Measurements from ENCODE around the gene CX3CL1.

CX3CL1 gene

DNA sequence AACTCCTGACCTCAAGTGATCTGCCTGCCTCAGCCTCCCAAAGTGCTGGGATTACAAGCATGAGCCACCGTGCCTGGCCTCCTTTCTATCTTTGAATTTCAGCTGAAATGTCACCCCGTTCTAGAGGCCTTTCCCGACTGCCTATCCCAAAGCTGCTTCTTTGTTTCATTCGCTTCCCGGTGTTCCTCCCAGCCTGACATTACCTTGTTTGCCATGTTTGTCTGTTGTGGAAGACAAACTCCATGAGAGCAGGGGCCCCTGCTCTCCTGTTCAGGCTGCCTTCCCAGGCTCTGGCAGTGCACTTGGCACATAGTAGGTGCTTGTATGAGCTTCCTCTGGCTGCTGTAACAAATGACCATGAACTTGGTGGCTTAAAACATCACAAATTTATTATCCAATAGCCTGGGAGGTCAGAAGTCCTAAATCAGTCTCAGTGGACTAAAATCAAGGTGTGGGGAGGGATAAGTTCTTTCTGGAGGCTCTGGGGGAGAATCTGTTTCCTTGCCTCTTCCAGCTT is 16.3 kb upstream of the CX3CL1 start:
- TF ChIP-seq, protein P1, sequence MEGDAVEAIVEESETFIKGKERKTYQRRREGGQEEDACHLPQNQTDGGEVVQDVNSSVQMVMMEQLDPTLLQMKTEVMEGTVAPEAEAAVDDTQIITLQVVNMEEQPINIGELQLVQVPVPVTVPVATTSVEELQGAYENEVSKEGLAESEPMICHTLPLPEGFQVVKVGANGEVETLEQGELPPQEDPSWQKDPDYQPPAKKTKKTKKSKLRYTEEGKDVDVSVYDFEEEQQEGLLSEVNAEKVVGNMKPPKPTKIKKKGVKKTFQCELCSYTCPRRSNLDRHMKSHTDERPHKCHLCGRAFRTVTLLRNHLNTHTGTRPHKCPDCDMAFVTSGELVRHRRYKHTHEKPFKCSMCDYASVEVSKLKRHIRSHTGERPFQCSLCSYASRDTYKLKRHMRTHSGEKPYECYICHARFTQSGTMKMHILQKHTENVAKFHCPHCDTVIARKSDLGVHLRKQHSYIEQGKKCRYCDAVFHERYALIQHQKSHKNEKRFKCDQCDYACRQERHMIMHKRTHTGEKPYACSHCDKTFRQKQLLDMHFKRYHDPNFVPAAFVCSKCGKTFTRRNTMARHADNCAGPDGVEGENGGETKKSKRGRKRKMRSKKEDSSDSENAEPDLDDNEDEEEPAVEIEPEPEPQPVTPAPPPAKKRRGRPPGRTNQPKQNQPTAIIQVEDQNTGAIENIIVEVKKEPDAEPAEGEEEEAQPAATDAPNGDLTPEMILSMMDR (conservative IDR thresholded peaks at IDR 0.05; ENCODE audit: control insufficient read depth, insufficient read depth, low read depth, low read length): no peak
- no peak overlapping the region for H3K4me3 ChIP-seq (ENCODE audit: control insufficient read depth, low read depth, low read length)
- no peak for DNase-seq (ENCODE audit: low read depth)

DNA sequence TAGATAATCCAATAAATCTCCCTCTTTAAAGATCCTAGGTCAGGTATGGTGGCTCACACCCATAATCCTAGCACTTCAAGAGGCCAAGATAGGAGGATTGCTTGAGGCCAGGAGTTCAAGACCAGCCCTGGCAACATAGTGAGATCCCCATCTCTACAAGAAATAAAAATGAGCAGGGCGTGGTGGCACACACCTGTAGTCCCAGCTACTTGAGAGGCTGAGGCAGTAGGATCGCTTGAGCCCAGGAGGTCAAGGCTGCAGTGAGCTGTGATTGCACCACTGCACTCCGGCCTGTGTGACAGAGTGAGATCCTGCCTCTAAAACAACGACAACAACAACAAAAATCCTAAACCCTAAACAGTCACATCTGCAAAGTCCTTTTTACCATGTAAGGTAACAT is 15.7 kb upstream of the CX3CL1 start:
- no peak for DNase-seq (ENCODE audit: low read depth)

DNA sequence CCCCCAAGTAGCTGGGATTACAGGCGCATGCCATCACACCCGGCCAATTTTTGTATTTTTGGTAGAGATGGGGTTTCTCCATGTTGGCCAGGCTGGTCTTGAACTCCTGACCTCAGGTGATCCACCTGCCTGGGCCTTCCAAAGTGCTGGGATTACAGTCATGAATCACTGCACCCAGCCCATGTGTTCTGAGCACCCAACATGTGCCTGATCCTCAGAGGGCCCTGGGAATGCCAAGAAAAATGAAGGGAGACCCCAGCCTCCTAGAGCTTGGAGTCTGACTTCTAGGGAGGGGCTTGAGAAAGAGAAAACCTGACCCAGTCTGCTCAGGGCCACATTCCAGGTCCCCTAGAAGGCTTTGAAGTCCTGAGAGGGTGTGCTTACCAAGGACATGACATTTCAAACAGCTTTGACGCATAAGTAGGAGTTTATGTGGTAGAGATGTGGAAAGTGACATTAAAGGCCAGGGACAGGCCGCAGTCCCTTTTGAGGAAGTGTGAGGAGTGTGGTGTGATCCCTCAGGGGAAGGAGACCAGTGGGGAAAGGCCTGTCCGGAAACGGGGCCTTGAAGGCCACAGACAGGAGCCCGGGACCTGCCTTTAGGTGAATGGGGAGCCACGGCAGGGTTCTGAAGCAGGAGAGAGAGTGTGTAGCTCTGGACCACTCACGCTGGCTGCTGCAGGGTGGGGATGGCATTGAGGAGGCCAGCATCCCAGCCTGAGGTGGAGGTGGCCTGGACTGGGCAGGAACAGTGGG is 14.8 kb upstream of the CX3CL1 start:
- no peak for DNase-seq (ENCODE audit: low read depth)
- H3K4me3 ChIP-seq (ENCODE audit: control insufficient read depth, low read depth, low read length): no peak overlapping the region
- TF ChIP-seq, protein P1 (conservative IDR thresholded peaks at IDR 0.05; ENCODE audit: control insufficient read depth, insufficient read depth, low read depth, low read length): no peak

More for the DNA sequence above, 15.7 kb upstream of the CX3CL1 start:
- no peak overlapping the region for H3K4me3 ChIP-seq (ENCODE audit: control insufficient read depth, low read depth, low read length)
- TF ChIP-seq, protein P1 (conservative IDR thresholded peaks at IDR 0.05; ENCODE audit: control insufficient read depth, insufficient read depth, low read depth, low read length): no peak

DNA sequence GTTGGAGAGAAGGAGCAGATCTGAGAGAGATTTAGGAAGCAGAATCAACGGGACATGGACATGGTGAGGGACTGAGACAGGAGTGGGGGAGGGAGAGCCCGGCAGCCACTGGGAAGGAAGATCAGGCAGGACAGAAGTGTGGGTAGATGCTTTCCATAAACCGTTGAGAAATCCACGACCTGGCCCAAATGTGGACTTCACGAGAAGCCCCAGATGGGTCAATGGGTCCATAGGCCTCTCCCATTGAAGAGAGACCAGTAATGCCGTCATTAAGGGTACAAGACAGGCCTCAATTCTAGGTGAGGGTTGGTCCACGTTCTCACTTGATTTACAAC is 14.2 kb upstream of the CX3CL1 start:
- TF ChIP-seq, protein P1 (conservative IDR thresholded peaks at IDR 0.05; ENCODE audit: control insufficient read depth, insufficient read depth, low read depth, low read length): no peak
- H3K4me3 ChIP-seq (ENCODE audit: control insufficient read depth, low read depth, low read length): no peak overlapping the region
- DNase-seq (ENCODE audit: low read depth): no peak

DNA sequence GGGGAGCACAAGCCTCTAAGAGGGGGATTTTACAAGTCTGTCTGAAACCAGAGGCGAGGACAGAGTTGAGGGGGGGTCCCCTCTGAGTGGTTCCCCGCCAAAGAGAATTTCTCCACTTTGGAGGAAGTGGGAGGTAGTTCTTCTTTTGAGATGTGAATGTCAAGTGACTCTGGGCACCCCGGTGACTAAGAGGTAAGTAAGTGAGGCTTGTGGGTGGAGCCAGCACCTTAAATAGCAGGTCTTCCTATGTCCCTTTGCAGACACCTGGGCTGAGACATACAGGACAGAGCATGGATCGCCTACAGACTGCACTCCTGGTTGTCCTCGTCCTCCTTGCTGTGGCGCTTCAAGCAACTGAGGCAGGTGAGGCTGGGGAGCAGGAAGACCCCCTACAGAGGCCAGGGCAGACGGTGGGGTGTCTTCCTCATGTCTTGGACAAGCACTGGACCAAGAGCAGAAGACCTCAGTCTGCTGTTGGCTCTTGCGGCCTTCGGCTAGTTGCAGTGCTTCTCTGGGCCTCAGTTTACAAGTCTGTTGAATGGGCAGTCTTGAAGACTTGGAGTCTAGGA is 13.7 kb upstream of the CX3CL1 start, which contains the start of gene CCL22:
Gene CCL22 (plus strand): TSS at position 257 of the 569 bp plus-strand sequence. CDS start 34 bp downstream, at position 291.
- no peak within 1 kb of the TSS for H3K4me3 ChIP-seq (ENCODE audit: control insufficient read depth, low read depth, low read length)
- no peak for DNase-seq (ENCODE audit: low read depth)
- TF ChIP-seq, protein P1 (conservative IDR thresholded peaks at IDR 0.05; ENCODE audit: control insufficient read depth, insufficient read depth, low read depth, low read length): no peak

DNA sequence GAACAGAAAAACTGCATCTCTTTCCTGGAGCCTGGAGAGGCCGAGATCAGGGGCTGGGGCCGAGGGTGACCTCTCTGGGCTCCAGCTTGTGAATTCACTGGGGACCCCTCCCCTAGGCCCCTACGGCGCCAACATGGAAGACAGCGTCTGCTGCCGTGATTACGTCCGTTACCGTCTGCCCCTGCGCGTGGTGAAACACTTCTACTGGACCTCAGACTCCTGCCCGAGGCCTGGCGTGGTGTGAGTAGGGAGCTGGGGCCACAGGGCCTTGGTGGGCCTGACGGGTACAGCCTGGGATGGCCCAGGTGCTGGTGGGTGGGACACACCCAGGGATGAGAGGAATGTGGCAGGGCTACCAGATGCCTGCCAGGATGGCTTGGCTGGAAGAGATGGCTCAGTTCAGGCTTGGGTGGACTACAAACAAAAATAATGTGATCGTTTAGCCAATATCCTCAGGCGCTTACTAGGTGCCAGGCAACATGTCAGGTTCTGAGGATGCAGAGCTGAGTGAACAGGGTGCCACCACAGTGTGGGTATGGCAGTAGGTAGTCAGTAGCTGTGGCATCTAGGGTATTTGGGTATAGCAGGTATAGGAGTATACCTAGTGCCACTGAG is 11.9 kb upstream of the CX3CL1 start:
- H3K4me3 ChIP-seq (ENCODE audit: control insufficient read depth, low read depth, low read length): no peak overlapping the region
- TF ChIP-seq, protein P1 (conservative IDR thresholded peaks at IDR 0.05; ENCODE audit: control insufficient read depth, insufficient read depth, low read depth, low read length): no peak
- DNase-seq (ENCODE audit: low read depth): no peak

Data from fibroblast of mammary gland (primary cell).